GM12891 (cell line): ENCODE measurements around the gene CDHR4.

ENCODE experiments used
- PAX5 ChIP-seq: IDR thresholded peaks from 2 replicates; pipeline ENCODE4 v1.6.1; 2011; ENCODE audit warnings: low read length, moderate library complexity, mild to moderate bottlenecking; ENCODE audit not compliant: insufficient read depth, severe bottlenecking
- POLR2A ChIP-seq: IDR thresholded peaks from 2 replicates; pipeline ENCODE4 v1.6.1; 2011; ENCODE audit warnings: low read depth, low read length, control low read depth
- POLR2AphosphoS5 ChIP-seq: IDR thresholded peaks from 2 replicates; pipeline ENCODE4 v1.6.1; 2011; ENCODE audit warnings: low read depth, low read length, control low read depth
- POU2F2 ChIP-seq: IDR thresholded peaks from 2 replicates; pipeline ENCODE4 v1.6.1; 2011; ENCODE audit warnings: low read depth, mild to moderate bottlenecking, control low read depth, low read length, moderate library complexity
- TAF1 ChIP-seq: IDR thresholded peaks from 2 replicates; pipeline ENCODE4 v1.6.1; 2011; ENCODE audit warnings: low read depth, low read length, control low read depth

GRCh38 chr3:49805897-49806701 lies 6.4 kb upstream of the CDHR4 start:
- TF ChIP-seq POLR2A (peak; percentile 44; the same call in 1 of the 2 replicates), POLR2AphosphoS5 (no peak; the same call in 1 of the 2 replicates), TAF1 (no peak), PAX5 (no peak), POU2F2 (no peak)
